LNCaP clone FGC (cell line): ENCODE data around the gene RFNG.

Experiments used
- DNase-seq: peaks from one replicate; pipeline ENCODE4 v3.0.0-alpha.2; 2011; ENCODE audit warnings: low read depth
- H3K4me3 ChIP-seq: 2 replicates; pipeline ENCODE4 v1.5.1; 2011; ENCODE audit warnings: mild to moderate bottlenecking, low read depth, low read length, control low read depth
- TF ChIP-seq, protein P1 (sequence below): IDR thresholded peaks from 2 replicates; pipeline ENCODE4 v1.5.1; 2012; ENCODE audit warnings: mild to moderate bottlenecking; ENCODE audit not compliant: control insufficient read depth, insufficient read depth; ENCODE audit errors: extremely low read depth

Gene RFNG

DNA sequence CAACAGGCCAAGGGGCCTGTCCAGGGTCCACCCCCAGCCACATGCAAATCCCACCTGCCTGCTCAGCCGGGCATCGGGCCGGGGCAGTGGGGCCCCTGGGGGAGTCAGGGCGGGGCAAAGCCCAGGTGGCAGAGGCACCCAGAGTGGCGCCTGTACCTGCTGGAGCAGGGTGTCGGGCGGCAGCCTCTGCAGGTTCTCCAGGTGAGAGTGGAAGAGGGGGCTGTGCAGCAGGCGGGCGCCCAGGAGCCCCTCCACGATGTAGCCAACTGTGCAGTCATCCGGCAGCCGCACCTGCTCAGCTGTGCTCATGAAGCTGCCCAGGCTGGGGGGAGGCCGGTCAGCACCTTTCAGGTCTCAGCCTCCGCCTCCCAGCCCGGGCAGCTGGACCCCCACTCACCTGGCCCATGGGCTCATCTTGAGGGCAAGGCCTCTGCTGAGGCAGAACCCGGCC lies 2.1 kb downstream of the RFNG start:
- no peak overlapping the region for H3K4me3 ChIP-seq
- DNase-seq = no peak
- TF ChIP-seq, protein P1, sequence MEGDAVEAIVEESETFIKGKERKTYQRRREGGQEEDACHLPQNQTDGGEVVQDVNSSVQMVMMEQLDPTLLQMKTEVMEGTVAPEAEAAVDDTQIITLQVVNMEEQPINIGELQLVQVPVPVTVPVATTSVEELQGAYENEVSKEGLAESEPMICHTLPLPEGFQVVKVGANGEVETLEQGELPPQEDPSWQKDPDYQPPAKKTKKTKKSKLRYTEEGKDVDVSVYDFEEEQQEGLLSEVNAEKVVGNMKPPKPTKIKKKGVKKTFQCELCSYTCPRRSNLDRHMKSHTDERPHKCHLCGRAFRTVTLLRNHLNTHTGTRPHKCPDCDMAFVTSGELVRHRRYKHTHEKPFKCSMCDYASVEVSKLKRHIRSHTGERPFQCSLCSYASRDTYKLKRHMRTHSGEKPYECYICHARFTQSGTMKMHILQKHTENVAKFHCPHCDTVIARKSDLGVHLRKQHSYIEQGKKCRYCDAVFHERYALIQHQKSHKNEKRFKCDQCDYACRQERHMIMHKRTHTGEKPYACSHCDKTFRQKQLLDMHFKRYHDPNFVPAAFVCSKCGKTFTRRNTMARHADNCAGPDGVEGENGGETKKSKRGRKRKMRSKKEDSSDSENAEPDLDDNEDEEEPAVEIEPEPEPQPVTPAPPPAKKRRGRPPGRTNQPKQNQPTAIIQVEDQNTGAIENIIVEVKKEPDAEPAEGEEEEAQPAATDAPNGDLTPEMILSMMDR = no peak

- H3K4me3 ChIP-seq = no peak overlapping the region
- TF ChIP-seq, protein P1 = no peak
- DNase-seq = no peak
Measured at GRCh38 chr17:82049106-82049505, 2.5 kb downstream of the RFNG start.

DNA sequence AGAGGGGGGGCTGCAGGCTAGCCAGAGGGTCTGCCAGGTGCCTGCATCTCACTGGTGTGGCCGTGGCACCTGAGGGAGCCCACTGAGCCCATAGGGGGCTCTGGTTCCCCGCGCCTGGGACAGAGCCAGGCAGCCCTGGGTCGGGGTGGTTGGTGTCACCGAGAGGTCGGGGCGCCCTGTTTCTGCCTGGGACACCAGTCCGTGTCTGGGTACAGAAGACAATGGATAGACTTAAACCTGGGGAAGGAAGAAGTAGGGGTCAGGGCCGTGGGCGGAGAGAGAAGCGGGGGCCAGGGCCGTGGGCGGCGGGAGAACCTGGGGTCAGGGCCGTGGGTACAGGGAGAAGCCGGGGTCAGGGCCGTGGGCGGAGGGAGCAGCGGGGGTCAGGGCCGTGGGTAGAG lies 3.0 kb downstream of the RFNG start:
- no peak overlapping the region for H3K4me3 ChIP-seq
- no peak for DNase-seq
- TF ChIP-seq, protein P1 = no peak

GRCh38 chr17:82047914-82048570 lies 3.6 kb downstream of the RFNG start:
- no peak for DNase-seq
- H3K4me3 ChIP-seq = no peak overlapping the region
- TF ChIP-seq, protein P1 = no peak

DNA sequence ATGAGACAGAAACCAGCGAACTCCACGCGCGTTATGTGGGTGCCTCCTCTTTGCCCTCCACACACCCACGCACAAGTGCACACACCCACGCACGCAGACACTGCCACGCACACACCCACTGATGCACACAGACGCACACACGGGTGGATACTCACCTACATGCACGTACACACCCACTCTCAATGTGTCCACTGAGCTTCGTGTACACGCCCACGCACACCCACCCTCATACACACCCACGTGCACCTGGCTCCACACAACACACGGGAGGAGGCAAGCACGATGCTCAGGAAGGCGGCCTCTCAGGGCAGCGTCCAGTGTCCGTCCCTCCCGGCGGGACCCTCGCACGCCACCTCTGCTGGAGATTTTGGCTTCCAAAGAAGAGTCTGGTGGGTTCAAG lies 4.2 kb downstream of the RFNG start:
- H3K4me3 ChIP-seq = no peak overlapping the region

DNA sequence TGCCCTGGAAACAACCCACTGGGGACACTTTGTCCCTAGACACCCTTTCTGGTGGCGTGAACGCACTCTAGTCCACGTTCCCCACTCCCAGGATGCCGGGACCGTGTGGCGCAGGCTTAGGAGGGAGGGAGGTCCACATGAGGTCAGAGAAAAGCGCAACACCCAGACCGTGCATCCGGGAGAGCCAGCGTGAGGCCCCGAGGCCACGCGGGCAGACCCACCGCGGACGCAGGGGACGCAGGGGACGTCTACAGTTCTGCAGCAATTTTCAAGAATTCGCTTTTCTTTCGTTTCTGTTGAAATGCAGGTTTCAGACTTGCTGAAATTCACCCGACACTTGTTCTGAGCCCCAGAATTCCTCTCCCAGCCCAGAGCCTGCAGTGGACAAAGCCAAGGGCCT lies 4.7 kb downstream of the RFNG start:
- TF ChIP-seq, protein P1 = no peak

More for the DNA sequence above, 4.2 kb downstream of the RFNG start:
- no peak for DNase-seq
- TF ChIP-seq, protein P1 = no peak

GRCh38 chr17:82045936-82046484 lies 5.6 kb downstream of the RFNG start:
- DNase-seq = no peak
- no peak overlapping the region for H3K4me3 ChIP-seq
- TF ChIP-seq, protein P1 = no peak

More for the DNA sequence above, 4.7 kb downstream of the RFNG start:
- no peak overlapping the region for H3K4me3 ChIP-seq
- DNase-seq = no peak
